ENCODE data around the gene NME9.

NME9 gene

DNA sequence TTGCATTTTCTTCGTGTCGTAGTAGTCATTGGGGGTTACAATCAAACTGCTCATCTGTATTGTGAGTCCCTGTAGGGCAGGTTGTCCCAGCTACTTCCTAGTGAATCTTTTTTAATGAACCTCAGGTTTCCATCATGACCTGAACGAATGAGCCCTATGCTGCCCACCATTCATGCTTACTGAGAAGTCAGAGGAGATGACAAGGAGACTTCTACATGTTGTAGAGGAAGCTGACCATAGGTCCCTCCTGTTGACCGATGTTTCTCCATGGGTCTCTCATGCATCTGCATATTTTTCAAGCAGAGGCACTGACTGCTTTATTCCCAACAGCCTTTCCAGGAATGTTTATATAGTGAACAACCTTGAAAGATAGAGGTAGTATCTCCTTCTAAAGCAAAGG is 5.0 kb upstream of the NME9 start:
- DNase-seq (ENCODE audit: low read depth, low spot score): no peak

GRCh38 chr3:138332472-138333073 is 2.9 kb upstream of the NME9 start:
- DNase-seq (ENCODE audit: low read depth, low spot score): no peak

DNA sequence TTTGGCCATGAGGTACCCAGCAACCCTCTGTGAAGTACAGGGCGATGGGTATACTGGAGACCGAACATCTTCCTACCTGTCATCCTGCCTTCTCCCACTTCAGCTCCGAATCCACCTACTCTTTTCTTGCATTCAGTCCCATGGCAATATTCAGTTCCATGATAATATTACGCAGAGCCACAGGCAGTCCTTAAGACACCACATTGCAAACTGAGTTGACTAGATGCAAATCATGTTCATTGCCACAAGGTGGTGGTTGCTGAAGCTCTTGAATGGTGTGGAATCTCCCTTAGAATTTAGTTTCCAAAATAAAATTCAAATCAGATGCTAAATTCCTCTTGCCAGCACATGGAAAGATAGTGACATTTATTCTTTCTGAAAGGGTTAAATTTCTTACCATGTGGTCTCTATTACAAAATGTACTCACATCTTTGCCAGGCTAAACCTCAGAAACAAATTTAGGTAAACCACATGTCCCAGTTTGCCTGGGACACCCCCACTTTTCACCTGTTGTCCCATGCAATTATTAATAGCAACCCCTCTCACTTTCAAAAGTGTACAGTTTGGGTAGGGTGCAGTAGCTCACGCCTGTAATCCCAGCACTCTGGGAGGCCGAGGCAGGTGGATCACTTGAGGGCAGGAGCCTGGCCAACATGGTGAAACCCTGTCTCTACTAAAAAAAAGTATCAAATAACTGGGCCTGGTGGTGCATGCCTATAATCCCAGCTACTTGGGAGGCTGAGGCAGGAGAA is 1.7 kb upstream of the NME9 start:
- DNase-seq (ENCODE audit: low read depth, low spot score): no peak

- no peak for DNase-seq (ENCODE audit: low read depth, low spot score)
These were observed 288 bp upstream of the NME9 start for GRCh38 chr3:138329984-138330293.

- no peak for DNase-seq (ENCODE audit: low read depth, low spot score)
These were observed 1.3 kb downstream of the NME9 start for GRCh38 chr3:138328341-138328740.

- DNase-seq (ENCODE audit: low read depth, low spot score): no peak
These were observed 1.8 kb downstream of the NME9 start for GRCh38 chr3:138327831-138328230.

- DNase-seq (ENCODE audit: low read depth, low spot score): no peak
These were observed 2.6 kb downstream of the NME9 start for GRCh38 chr3:138326866-138327595.

DNA sequence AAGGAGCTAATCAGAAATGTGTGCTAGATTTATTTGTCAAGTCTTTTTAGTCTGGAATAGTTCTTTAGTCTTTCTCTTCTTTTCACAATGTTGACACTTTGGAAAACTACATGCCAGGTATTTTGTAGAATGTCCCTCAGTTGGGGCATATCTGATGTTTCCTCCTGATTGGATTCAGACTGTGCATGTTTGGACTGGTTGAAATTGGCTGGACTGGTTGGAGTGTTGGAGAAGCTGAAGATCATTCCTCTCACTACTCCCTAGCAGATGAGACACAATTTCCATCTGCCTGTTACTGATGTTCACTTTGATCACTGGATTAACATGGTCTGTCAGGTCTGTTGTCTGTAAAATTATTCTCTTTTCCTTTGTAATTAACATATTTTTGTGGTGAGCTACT is 3.7 kb downstream of the NME9 start:
- no peak for DNase-seq (ENCODE audit: low read depth, low spot score)

- no peak for DNase-seq (ENCODE audit: low read depth, low spot score)
These were observed 5.7 kb downstream of the NME9 start for GRCh38 chr3:138323971-138324370.

DNA sequence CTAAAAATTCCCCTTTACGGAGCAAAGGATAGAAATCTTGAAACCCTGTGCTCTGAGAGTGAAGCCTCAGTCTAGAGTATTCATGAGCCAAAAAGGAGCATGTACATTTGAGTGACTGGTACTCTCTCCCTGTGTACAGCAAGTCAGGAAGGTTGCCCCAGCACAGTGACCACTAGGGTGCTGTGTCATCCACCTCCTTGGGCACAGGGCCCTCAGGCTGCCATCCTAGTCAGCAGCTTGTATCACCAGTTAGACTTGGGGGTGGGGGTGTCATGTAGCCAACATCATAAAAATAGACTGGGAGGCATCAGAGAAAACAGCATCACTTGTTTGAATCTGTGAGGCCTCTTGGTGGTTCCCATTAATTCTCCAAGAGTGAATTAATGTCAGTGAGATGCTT is 12.0 kb downstream of the NME9 start:
- DNase-seq (ENCODE audit: low read depth, low spot score): no peak

DNA sequence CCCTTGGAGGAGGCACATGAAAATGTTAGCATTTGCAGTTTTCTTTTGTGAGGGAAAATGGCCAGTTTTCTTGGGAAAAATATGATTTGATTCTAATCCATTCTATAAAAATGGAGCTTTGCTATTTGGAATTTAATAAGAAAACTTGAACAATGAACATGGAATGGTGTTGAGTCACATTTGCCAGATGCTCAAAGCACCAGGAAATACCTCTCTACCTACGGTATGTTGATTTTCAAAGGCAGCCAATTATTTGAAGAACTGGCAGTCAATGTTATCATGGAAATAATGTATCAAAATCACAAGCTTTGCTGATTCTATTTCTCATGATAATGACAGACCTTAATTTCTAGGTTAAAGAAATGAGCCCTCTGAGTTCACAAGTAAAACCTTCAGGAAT is 14.9 kb downstream of the NME9 start:
- DNase-seq (ENCODE audit: low read depth, low spot score): no peak

DNA sequence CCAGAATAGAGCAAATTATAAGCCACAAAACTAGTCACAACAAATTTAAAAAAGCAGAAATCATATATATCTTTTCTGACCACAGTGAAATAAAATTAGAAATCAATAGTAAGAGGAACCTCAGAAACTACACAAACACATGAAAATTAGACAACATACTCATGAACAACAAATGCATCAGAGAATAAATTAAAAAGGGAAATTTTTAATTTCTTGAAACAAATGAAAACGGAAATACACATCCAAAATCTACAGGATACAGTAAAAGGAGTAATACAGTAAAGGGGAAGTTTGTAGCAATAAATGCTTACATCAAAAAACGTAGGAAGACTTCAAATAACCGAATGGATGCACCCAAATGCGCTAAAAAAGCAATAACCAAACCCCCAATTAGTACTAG is 19.2 kb downstream of the NME9 start:
- no peak for DNase-seq (ENCODE audit: low read depth, low spot score)

GRCh38 chr3:138308783-138309182 is 20.9 kb downstream of the NME9 start:
- DNase-seq (ENCODE audit: low read depth, low spot score): no peak

DNA sequence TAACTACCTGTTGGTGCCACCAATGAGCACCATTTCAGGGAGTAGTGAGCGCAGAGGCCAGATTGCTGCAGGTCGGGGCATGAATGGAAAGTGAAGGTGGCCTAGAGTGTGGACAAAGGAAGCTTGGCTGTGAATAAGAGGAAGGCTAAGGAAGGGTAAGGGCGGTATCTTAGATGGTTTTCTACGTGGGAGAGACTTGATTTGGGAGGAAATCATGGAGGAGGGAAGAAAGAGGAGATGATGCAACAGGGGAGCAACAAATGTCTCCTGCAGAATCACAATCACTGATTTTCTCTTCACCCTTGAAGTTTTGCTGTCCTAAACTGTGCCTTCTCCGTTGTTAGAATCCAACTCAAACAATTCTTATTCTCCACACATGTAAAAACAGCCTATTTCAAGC is 21.8 kb downstream of the NME9 start:
- DNase-seq (ENCODE audit: low read depth, low spot score): no peak

DNA sequence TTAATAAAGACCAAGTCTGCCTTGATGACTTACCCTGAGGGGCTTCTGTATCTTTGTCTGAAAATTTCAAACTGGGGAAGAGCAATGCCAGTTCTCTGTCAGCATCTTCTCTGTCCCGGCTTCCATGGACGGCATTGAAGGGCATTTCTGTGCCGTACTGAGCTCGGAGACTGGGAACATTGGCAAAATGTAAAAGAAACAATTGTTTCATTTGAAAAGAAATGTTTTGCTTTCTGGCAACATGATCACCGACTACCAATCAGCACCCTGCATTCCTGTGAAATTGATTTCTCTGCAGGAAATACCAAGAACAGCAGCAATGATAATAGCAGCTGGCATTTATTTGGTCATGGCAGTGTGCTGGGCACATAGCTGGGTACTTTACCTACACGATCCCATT is 26.2 kb downstream of the NME9 start:
- DNase-seq (ENCODE audit: low read depth, low spot score): no peak

- DNase-seq (ENCODE audit: low read depth, low spot score): no peak
These were observed 29.0 kb downstream of the NME9 start for GRCh38 chr3:138300647-138301046.

- no peak for DNase-seq (ENCODE audit: low read depth, low spot score)
These were observed 31.8 kb downstream of the NME9 start for GRCh38 chr3:138297876-138298275.

DNA sequence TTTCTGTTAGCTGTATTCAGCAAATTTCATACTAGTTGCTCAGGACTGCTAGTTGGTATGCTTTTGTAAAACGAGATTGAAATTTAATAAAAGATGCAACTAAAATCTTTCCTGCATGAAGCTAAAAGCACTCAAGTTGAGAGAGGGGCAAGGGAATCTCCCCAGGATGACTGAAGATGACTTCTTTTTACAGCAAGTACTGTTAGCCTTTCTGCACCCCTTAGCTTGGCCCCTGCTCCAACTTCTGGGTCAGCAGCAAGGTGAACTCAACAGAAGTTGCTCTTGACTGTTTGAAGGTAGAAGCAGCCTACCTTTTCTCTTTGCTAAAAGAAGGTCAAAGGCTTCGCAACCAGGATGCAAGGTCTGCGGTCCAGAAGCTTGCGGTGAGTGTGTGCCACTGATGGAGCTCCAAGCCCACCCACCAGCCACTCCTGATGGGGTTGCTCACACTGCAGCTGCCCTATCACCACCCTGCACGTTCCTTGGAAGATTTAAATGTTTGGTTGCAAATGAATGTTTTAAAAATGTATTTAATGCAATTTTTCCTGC is 32.5 kb downstream of the NME9 start:
- DNase-seq (ENCODE audit: low read depth, low spot score): no peak

DNA sequence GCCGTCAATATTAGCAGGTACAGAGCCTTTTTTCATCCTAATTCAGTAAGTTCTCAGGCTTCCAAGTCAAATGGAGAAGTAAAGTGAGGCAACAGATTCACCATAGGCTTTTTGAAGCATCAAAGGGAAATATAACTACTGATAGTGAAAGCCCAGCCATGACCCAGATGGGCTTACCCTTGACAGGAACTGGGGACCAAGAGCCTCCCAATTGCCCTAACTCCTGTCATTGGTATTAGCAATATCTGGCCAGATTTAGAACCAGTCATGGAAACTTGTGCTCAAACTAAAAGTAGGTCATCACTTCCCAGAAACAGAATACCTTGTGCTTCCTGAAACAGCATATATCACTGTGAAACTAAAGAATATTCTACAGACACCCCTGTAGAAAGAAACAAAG is 33.0 kb downstream of the NME9 start:
- no peak for DNase-seq (ENCODE audit: low read depth, low spot score)

GRCh38 chr3:138289701-138290100 is 40.0 kb downstream of the NME9 start:
- DNase-seq (ENCODE audit: low read depth, low spot score): no peak

GRCh38 chr3:138289260-138289659 is 40.4 kb downstream of the NME9 start:
- no peak for DNase-seq (ENCODE audit: low read depth, low spot score)

GRCh38 chr3:138284957-138285477 is 44.6 kb downstream of the NME9 start:
- DNase-seq (ENCODE audit: low read depth, low spot score): no peak

GRCh38 chr3:138284079-138284478 is 45.6 kb downstream of the NME9 start:
- DNase-seq (ENCODE audit: low read depth, low spot score): no peak

Measured in smooth muscle cell of the brain vasculature (primary cell).